CD4-positive, CD25-positive, alpha-beta regulatory T cell (primary cell): Measurements from ENCODE around the gene SPCS1. TPM values are rescaled to one million over a fixed set of nuclear protein-coding genes. Genes with fewer than 3 reads are reported as not detected.
A peak's percentile ranks its signal among the peaks of the same experiment; 100 is the strongest.

Experiments
- ATAC-seq, 2 donors: fragments of 150-1000 bp; cut with Tn5 transposase; one replicate each; pipeline ENCODE4 v1.10.0; 2021; ENCODE audit warnings: low read depth in 2 of 2, moderate number of reproducible peaks in 2 of 2, moderate library complexity in 1 of 2
- DNase-seq, 3 donors: peaks; one replicate each; pipeline versions ENCODE4 v3.0.0 to v3.0.0-alpha.2; 2012 to 2022; ENCODE audit warnings: mixed read lengths in 1 of 3
- H3K27ac ChIP-seq: one replicate; pipeline ENCODE4 v1.7.0; 2013; ENCODE audit warnings: mild to moderate bottlenecking, low read length; ENCODE audit not compliant: insufficient read depth, poor library complexity, severe bottlenecking
- H3K27me3 ChIP-seq: one replicate; pipeline ENCODE4 v1.7.0; 2013; ENCODE audit warnings: low read length; ENCODE audit not compliant: control insufficient read depth, insufficient read depth
- H3K36me3 ChIP-seq: one replicate; pipeline ENCODE4 v1.7.0; 2013; ENCODE audit warnings: mild to moderate bottlenecking, low read length, moderate library complexity; ENCODE audit not compliant: control insufficient read depth, insufficient read depth
- H3K4me1 ChIP-seq: 2 replicates; pipeline ENCODE4 v1.7.0; 2013; ENCODE audit warnings: mild to moderate bottlenecking, low read length; ENCODE audit not compliant: insufficient read depth, control insufficient read depth, poor library complexity, severe bottlenecking
- H3K4me3 ChIP-seq: one replicate; pipeline ENCODE4 v1.7.0; 2013; ENCODE audit warnings: low read depth, mild to moderate bottlenecking, low read length, moderate library complexity
- H3K9me3 ChIP-seq, 2 experiments: 1 replicate in 1 of 2; 2 replicates in 1 of 2; pipeline ENCODE4 v1.7.0; 2013; ENCODE audit warnings: low read length in 2 of 2, mild to moderate bottlenecking in 1 of 2, moderate library complexity in 1 of 2; ENCODE audit not compliant: control insufficient read depth in 2 of 2
- H3K27ac Mint-ChIP-seq, 3 donors: one replicate each; pipeline ENCODE4 v1.8.0; 2020 to 2022; ENCODE audit warnings: mild to moderate bottlenecking in 3 of 3, mixed read lengths in 3 of 3, moderate library complexity in 2 of 3
- H3K27me3 Mint-ChIP-seq: one replicate; pipeline ENCODE4 v1.8.0; 2022; ENCODE audit warnings: mild to moderate bottlenecking, mixed read lengths
- H3K36me3 Mint-ChIP-seq: one replicate; pipeline ENCODE4 v1.8.0; 2020; ENCODE audit warnings: mixed read lengths
- H3K4me1 Mint-ChIP-seq, 4 donors: one replicate each; pipeline ENCODE4 v1.8.0; 2020 to 2022; ENCODE audit warnings: mixed read lengths in 4 of 4, mild to moderate bottlenecking in 1 of 4
- H3K4me3 Mint-ChIP-seq, 4 donors: one replicate each; pipeline ENCODE4 v1.8.0; 2020 to 2022; ENCODE audit warnings: mild to moderate bottlenecking in 4 of 4, mixed read lengths in 4 of 4, moderate library complexity in 3 of 4
- H3K9me3 Mint-ChIP-seq, 7 donors: one replicate each; pipeline ENCODE4 v1.8.0; 2020 to 2022; ENCODE audit warnings: mixed read lengths in 7 of 7, mild to moderate bottlenecking in 3 of 7, moderate library complexity in 2 of 7
- polyA plus RNA-seq, 4 donors: library from polyadenylated mRNA; unstranded; fragments of 300-500 nt; fragmentation: Illumina TruSeq; gene quantifications; one replicate each; pipeline ENCODE4 v1.2.3, GENCODE V29; 2021
- total RNA-seq: library from RNA; stranded (reverse); gene quantifications from one replicate; pipeline ENCODE4 v1.2.3, GENCODE V29; 2022

The SPCS1 gene
- total and polyA plus RNA-seq, 5 donors from 2014 or later: 57.6 to 318 (median 307) TPM

- H3K27ac Mint-ChIP-seq: no peak overlapping the region
- Histone ChIP-seq H3K27me3 (no peaks in the 10 kb centered on the region), H3K9me3 (no peaks in the 10 kb centered on the region), H3K4me1 (no peaks in the 10 kb centered on the region), H3K4me3 (no peak overlapping the region), H3K36me3 (peaks cover 53% of the 10 kb centered on the region), H3K27ac (no peak overlapping the region)
- peaks cover 29% of the 10 kb centered on the region for H3K36me3 Mint-ChIP-seq
- no peaks in the 10 kb centered on the region for H3K9me3 Mint-ChIP-seq
- peaks cover 0 to 5% (median 0%) of the 10 kb centered on the region in 4 donors for H3K4me1 Mint-ChIP-seq
- DNase-seq (peak in 2 of 3 donors; percentile 29 to 56), ATAC-seq (no peak)
- no peaks in the 10 kb centered on the region for H3K27me3 Mint-ChIP-seq
- no peak overlapping the region for H3K4me3 Mint-ChIP-seq
These were observed 36.6 kb downstream of the SPCS1 start for GRCh38 chr3:52742418-52743041.

DNA sequence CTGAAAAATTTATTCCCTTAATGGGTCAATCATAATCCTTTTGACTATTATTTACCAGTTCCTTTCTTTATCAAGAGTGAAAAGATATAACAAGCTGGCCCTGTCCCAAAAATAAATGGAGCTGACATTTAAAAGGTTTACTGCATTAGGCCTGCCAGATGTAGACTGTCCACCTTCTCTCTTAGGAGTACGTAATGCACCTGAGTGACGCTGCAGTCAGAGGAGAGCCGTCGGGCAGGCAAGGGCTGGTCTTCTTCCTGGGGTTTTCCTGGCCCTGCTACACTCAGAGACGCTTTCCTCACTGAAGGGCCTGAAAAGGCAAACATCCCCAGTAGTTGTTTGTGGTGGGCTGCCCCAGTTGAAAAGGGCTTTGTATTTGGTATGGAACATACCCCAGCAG, 37.2 kb downstream of the SPCS1 start:
- peak overlapping the region in 1 of 3 donors; percentile 26 for H3K27ac Mint-ChIP-seq

DNA sequence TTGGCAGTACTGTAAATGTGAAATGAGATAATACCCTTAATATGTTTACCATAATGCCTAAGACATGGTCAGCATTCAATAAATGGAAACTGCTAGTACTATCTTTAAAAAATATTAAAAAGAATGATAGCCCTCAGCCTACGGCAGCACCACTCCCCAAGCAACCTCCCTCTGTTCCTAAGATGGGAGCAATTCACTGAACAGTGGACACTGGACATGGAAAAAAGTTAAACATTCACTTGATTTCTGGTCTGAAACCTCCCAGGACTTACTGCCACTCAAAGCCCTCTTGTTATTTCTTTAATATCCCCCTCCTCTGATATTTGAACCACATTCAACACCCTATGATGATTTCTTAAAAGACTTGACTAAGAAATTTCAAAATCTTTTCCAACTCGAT, 37.8 kb downstream of the SPCS1 start:
- Mint-ChIP-seq H3K27ac (peak overlapping the region in 1 of 3 donors; percentile 26), H3K4me3 (no peak overlapping the region), H3K9me3 (no peaks in the 10 kb centered on the region), H3K27me3 (no peaks in the 10 kb centered on the region), H3K4me1 (peaks cover 0 to 5% (median 0%) of the 10 kb centered on the region in 4 donors), H3K36me3 (peaks cover 30% of the 10 kb centered on the region)
- H3K4me1 ChIP-seq: no peaks in the 10 kb centered on the region
- H3K27ac ChIP-seq: no peak overlapping the region
- no peak for DNase-seq
- H3K9me3 ChIP-seq: no peaks in the 10 kb centered on the region
- H3K4me3 ChIP-seq: no peak overlapping the region
- ATAC-seq: no peak
- H3K27me3 ChIP-seq: no peaks in the 10 kb centered on the region
- H3K36me3 ChIP-seq: peaks cover 58% of the 10 kb centered on the region

More for the DNA sequence above, 37.2 kb downstream of the SPCS1 start:
- no peaks in the 10 kb centered on the region for H3K27me3 ChIP-seq
- Mint-ChIP-seq H3K36me3 (peaks cover 28% of the 10 kb centered on the region), H3K4me1 (peaks cover 0 to 5% (median 0%) of the 10 kb centered on the region in 4 donors), H3K4me3 (no peak overlapping the region), H3K27me3 (no peaks in the 10 kb centered on the region), H3K9me3 (no peaks in the 10 kb centered on the region)
- ATAC-seq (no peak), DNase-seq (no peak)
- H3K4me1 ChIP-seq: no peaks in the 10 kb centered on the region
- H3K27ac ChIP-seq: no peak overlapping the region
- no peaks in the 10 kb centered on the region for H3K9me3 ChIP-seq
- no peak overlapping the region for H3K4me3 ChIP-seq
- peaks cover 53% of the 10 kb centered on the region for H3K36me3 ChIP-seq

DNA sequence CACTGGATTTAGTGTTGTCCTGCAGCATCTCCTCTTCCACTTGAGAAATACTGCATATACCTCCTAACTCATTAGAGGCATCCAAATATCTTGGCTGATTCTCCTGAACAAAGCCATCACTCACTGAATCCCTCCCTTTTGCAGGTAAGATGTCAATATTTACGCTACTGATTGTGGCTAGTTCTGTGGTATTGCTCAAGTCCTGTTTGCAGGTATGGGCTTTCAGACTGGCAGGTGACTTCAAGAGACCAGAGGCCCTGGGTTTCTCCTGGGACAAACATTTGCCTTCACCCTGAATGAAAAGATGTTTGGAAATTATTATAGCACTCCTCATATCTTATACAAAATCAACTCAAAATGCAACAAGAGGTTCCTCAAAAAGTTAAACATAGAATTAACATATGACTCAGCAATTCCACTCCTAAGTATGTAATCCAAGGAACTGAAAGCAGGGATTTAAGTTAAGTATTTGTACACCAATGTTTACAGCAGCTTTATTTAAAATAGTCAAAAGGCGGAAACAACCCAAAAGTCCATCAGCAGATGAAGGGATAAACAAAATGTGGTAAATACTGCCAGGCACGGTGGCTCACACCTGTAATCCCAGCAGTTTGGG, 46.2 kb downstream of the SPCS1 start:
- Mint-ChIP-seq H3K4me3 (no peak overlapping the region), H3K27ac (no peak overlapping the region), H3K27me3 (no peaks in the 10 kb centered on the region), H3K9me3 (no peaks in the 10 kb centered on the region), H3K4me1 (peaks cover 0 to 2% (median 0%) of the 10 kb centered on the region in 4 donors), H3K36me3 (peaks cover 36% of the 10 kb centered on the region)
- Histone ChIP-seq H3K36me3 (peaks cover 46% of the 10 kb centered on the region), H3K9me3 (no peaks in the 10 kb centered on the region), H3K4me3 (no peak overlapping the region), H3K27me3 (no peaks in the 10 kb centered on the region), H3K27ac (no peak overlapping the region), H3K4me1 (no peaks in the 10 kb centered on the region)
- DNase-seq: no peak
- ATAC-seq: no peak

DNA sequence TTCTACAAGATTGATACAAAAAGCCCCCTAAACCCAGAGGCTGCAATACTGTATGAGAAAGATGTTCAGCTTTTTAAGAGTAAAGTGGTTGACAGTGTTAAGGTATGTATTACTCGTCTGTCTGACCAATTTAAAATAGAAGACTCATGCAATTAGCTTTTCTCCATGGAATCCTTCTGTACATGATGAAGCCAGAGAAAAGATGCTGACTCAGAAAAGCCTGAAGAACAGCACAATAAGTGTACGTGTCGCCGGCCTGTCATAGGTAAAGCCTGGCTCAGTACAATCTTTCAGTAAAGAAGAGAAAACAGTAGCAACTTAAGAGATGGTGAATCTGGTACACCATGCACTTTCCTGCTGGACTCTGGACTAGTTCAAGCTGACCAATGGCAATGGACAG, 48.5 kb downstream of the SPCS1 start:
- DNase-seq: no peak
- H3K9me3 Mint-ChIP-seq: no peaks in the 10 kb centered on the region
- H3K4me1 Mint-ChIP-seq: peaks cover 0 to 3% (median 0%) of the 10 kb centered on the region in 4 donors
- H3K36me3 Mint-ChIP-seq: peaks cover 47% of the 10 kb centered on the region
- Histone ChIP-seq H3K9me3 (no peaks in the 10 kb centered on the region), H3K36me3 (peaks cover 50% of the 10 kb centered on the region), H3K4me1 (no peaks in the 10 kb centered on the region), H3K27me3 (no peaks in the 10 kb centered on the region), H3K4me3 (no peak overlapping the region), H3K27ac (no peak overlapping the region)
- no peak overlapping the region for H3K27ac Mint-ChIP-seq
- H3K27me3 Mint-ChIP-seq: no peaks in the 10 kb centered on the region
- ATAC-seq: no peak
- no peak overlapping the region for H3K4me3 Mint-ChIP-seq

DNA sequence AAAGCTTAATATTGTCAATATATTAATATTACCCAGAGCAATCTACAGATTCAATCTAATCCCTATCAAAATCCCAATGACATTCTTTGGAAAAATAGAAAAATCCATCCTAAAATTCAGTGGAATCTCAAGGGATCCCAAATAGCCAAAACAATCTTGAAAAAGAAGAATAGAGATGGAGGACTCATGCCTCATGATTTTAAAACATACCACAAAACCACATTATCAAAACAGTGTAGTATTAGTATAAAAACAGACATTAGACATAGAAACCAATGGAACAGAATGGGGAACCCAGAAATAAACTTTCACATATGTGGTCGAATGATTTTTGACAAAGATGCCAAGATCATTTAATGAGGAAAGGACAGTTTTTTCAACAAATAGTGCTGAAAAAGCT, 50.2 kb downstream of the SPCS1 start:
- no peaks in the 10 kb centered on the region for H3K4me1 ChIP-seq
- no peaks in the 10 kb centered on the region for H3K9me3 Mint-ChIP-seq
- H3K27ac Mint-ChIP-seq: no peak overlapping the region
- H3K4me3 ChIP-seq: no peak overlapping the region
- no peaks in the 10 kb centered on the region for H3K27me3 Mint-ChIP-seq
- H3K27ac ChIP-seq: no peak overlapping the region
- H3K9me3 ChIP-seq: no peaks in the 10 kb centered on the region
- no peaks in the 10 kb centered on the region for H3K27me3 ChIP-seq
- ATAC-seq: no peak
- H3K36me3 Mint-ChIP-seq: peaks cover 48% of the 10 kb centered on the region
- H3K36me3 ChIP-seq: peaks cover 46% of the 10 kb centered on the region
- H3K4me3 Mint-ChIP-seq: no peak overlapping the region
- H3K4me1 Mint-ChIP-seq: peaks cover 0 to 3% (median 0%) of the 10 kb centered on the region in 4 donors
- no peak for DNase-seq

Other genes starting within 250 kb of the SPCS1 start
- gene STAB1, start 210.8 kb upstream of the SPCS1 start, total RNA-seq: 0.42 TPM
- gene STAB1, start 210.8 kb upstream of the SPCS1 start, polyA plus RNA-seq: not detected
- gene NT5DC2, start 172.2 kb upstream of the SPCS1 start, total RNA-seq: 3.7 TPM
- gene NT5DC2, start 172.2 kb upstream of the SPCS1 start, polyA plus RNA-seq: under 1 TPM in 1 of 4 donors, not detected in 3; 0.81 TPM
- 4.5 TPM for gene UQCC5, start 169.5 kb upstream of the SPCS1 start, total RNA-seq
- 10 to 100 TPM; 19.2 to 27.9 (median 23.0) TPM for gene UQCC5, start 169.5 kb upstream of the SPCS1 start, polyA plus RNA-seq
- 58.7 TPM for gene PBRM1, start 20.2 kb upstream of the SPCS1 start, total RNA-seq
- 10 to 100 TPM; 59.4 to 73.4 (median 67.9) TPM for gene PBRM1, start 20.2 kb upstream of the SPCS1 start, polyA plus RNA-seq
- 75.7 TPM for gene GNL3, start 20.1 kb upstream of the SPCS1 start, total RNA-seq
- 10 to 100 TPM; 42.4 to 61.5 (median 51.8) TPM for gene GNL3, start 20.1 kb upstream of the SPCS1 start, polyA plus RNA-seq
- gene GLT8D1, start 315 bp upstream of the SPCS1 start, total RNA-seq: 26.6 TPM
- gene GLT8D1, start 315 bp upstream of the SPCS1 start, polyA plus RNA-seq: 10 to 100 TPM; 61.9 to 73.4 (median 68.1) TPM
- 13.9 TPM for gene NEK4, start 64.8 kb downstream of the SPCS1 start, total RNA-seq
- gene NEK4, start 64.8 kb downstream of the SPCS1 start, polyA plus RNA-seq: 1 to 10 TPM; 6.3 to 8.5 (median 7.2) TPM
- gene ITIH1, start 71.5 kb downstream of the SPCS1 start, total RNA-seq: not detected
- not detected for gene ITIH1, start 71.5 kb downstream of the SPCS1 start, polyA plus RNA-seq
- not detected for gene ITIH3, start 88.7 kb downstream of the SPCS1 start, total RNA-seq
- 1 to 10 TPM in 1 of 4 donors, under 1 TPM in 1, not detected in 2; 0.63 to 1.5 TPM for gene ITIH3, start 88.7 kb downstream of the SPCS1 start, polyA plus RNA-seq
- 71.1 TPM for gene ITIH4, start 124.6 kb downstream of the SPCS1 start, total RNA-seq
- 1 to 10 TPM in 3 of 4 donors, not detected in 1; 1.1 to 2.0 (median 2.0) TPM for gene ITIH4, start 124.6 kb downstream of the SPCS1 start, polyA plus RNA-seq
- gene MUSTN1, start 128.9 kb downstream of the SPCS1 start, total RNA-seq: 13.8 TPM
- gene MUSTN1, start 128.9 kb downstream of the SPCS1 start, polyA plus RNA-seq: 1 to 10 TPM in 1 of 4 donors, not detected in 3; 1.2 TPM
- gene STIMATE, start 191.4 kb downstream of the SPCS1 start, total RNA-seq: 87.7 TPM
- 10 to 100 TPM; 10.7 to 15.5 (median 12.4) TPM for gene STIMATE, start 191.4 kb downstream of the SPCS1 start, polyA plus RNA-seq